GM23338 (cell line): ENCODE data around the gene TMEM59L. TPM values are rescaled to one million over a fixed set of nuclear protein-coding genes. Genes with fewer than 3 reads are reported as not detected.

Experiments
- ATAC-seq: fragments of 200-7000 bp; cut with Tn5 transposase; 3 replicates; pipeline ENCODE4 v1.9.1; 2020
- DNase-seq: peaks from one replicate; pipeline ENCODE4 v3.0.0-alpha.2; 2015; ENCODE audit warnings: low spot score
- H2AFZ ChIP-seq: fragments of 200-600 bp; sonication (generic); 2 replicates; pipeline ENCODE4 v1.8.0; 2016; ENCODE audit warnings: antibody characterized with exemption, mild to moderate bottlenecking, moderate library complexity
- H3F3A ChIP-seq: fragments of 200-600 bp; sonication (generic); replicated peaks from 2 replicates; pipeline ENCODE4 v1.8.0; 2017; ENCODE audit warnings: antibody characterized with exemption, mixed run types, low read depth
- H3K27ac ChIP-seq: fragments of 200-600 bp; sonication (generic); 2 replicates; pipeline ENCODE4 v1.6.1; 2016; ENCODE audit warnings: low read depth
- H3K27me3 ChIP-seq: fragments of 200-600 bp; sonication (generic); 2 replicates; pipeline ENCODE4 v1.8.0; 2016; ENCODE audit warnings: mild to moderate bottlenecking, mixed run types, moderate library complexity; ENCODE audit not compliant: insufficient read depth
- H3K36me3 ChIP-seq: fragments of 200-600 bp; sonication (generic); 2 replicates; pipeline ENCODE4 v1.8.0; 2016; ENCODE audit warnings: mild to moderate bottlenecking; ENCODE audit not compliant: insufficient read depth
- H3K4me1 ChIP-seq: fragments of 200-600 bp; sonication (generic); 2 replicates; pipeline ENCODE4 v1.8.0; 2016; ENCODE audit warnings: mild to moderate bottlenecking, moderate library complexity; ENCODE audit not compliant: insufficient read depth
- H3K4me2 ChIP-seq: fragments of 200-600 bp; sonication (generic); 2 replicates; pipeline ENCODE4 v1.7.1; 2017; ENCODE audit warnings: mixed run types
- H3K4me3 ChIP-seq: fragments of 200-600 bp; sonication (generic); 2 replicates; pipeline ENCODE4 v1.6.1; 2016; ENCODE audit warnings: mixed run types
- H3K79me2 ChIP-seq: fragments of 200-600 bp; sonication (generic); replicated peaks from 2 replicates; pipeline ENCODE4 v1.8.0; 2017; ENCODE audit warnings: mild to moderate bottlenecking; ENCODE audit not compliant: insufficient read depth
- H3K9me2 ChIP-seq: fragments of 200-600 bp; sonication (generic); 2 replicates; pipeline ENCODE4 v1.8.0; 2017; ENCODE audit not compliant: insufficient read depth
- H4K20me1 ChIP-seq: fragments of 200-600 bp; sonication (generic); replicated peaks from 2 replicates; pipeline ENCODE4 v1.8.0; 2017; ENCODE audit warnings: mild to moderate bottlenecking; ENCODE audit not compliant: insufficient read depth
- H3K27ac Mint-ChIP-seq: 2 replicates; pipeline ENCODE4 v1.8.0; 2020; ENCODE audit warnings: inconsistent platforms, mild to moderate bottlenecking, moderate library complexity, mixed read lengths
- H3K27me3 Mint-ChIP-seq: 3 replicates; pipeline ENCODE4 v1.8.0; 2022; ENCODE audit warnings: low read depth, mild to moderate bottlenecking, moderate library complexity, mixed read lengths, inconsistent platforms; ENCODE audit not compliant: insufficient read depth, poor library complexity
- H3K36me3 Mint-ChIP-seq: 3 replicates; pipeline ENCODE4 v1.8.0; 2021; ENCODE audit warnings: low read depth, mild to moderate bottlenecking, inconsistent platforms, moderate library complexity, mixed read lengths
- H3K4me1 Mint-ChIP-seq: 3 replicates; pipeline ENCODE4 v1.8.0; 2020; ENCODE audit warnings: mild to moderate bottlenecking, inconsistent platforms, mixed read lengths
- H3K4me3 Mint-ChIP-seq: 3 replicates; pipeline ENCODE4 v1.8.0; 2021; ENCODE audit warnings: moderate library complexity, mild to moderate bottlenecking, inconsistent platforms, mixed read lengths
- H3K9me3 Mint-ChIP-seq: 3 replicates; pipeline ENCODE4 v1.8.0; 2020; ENCODE audit warnings: moderate library complexity, mild to moderate bottlenecking, inconsistent platforms, mixed read lengths
- CREB1 ChIP-seq: fragments of 250-450 bp; sonication (Bioruptor Pico); IDR thresholded peaks from 2 replicates; pipeline ENCODE4 v1.5.0; 2020; ENCODE audit warnings: low read depth, mild to moderate bottlenecking, moderate library complexity
- ETS1 ChIP-seq: IDR thresholded peaks from 2 replicates; pipeline ENCODE4 v1.6.1; 2016; ENCODE audit warnings: antibody characterized with exemption
- EZH2 ChIP-seq: fragments of 200-600 bp; sonication (generic); IDR thresholded peaks from one replicate; pipeline ENCODE4 v1.8.0; 2017; ENCODE audit warnings: antibody characterized with exemption, mild to moderate bottlenecking, low read depth; ENCODE audit not compliant: unreplicated experiment
- EZH2phosphoT487 ChIP-seq: fragments of 200-600 bp; sonication (generic); IDR thresholded peaks from one replicate; pipeline ENCODE4 v1.8.1; 2018; ENCODE audit warnings: antibody characterized with exemption; ENCODE audit not compliant: unreplicated experiment
- JUNB ChIP-seq: IDR thresholded peaks from one replicate; pipeline ENCODE4 v1.6.1; 2016; ENCODE audit warnings: antibody characterized with exemption; ENCODE audit not compliant: unreplicated experiment
- NANOG ChIP-seq: IDR thresholded peaks from 2 replicates; pipeline ENCODE4 v1.6.1; 2016; ENCODE audit warnings: antibody characterized with exemption, borderline replicate concordance
- POLR2AphosphoS5 ChIP-seq: IDR thresholded peaks from 2 replicates; pipeline ENCODE4 v1.6.1; 2016; ENCODE audit warnings: antibody characterized with exemption, low read depth
- REST ChIP-seq: IDR thresholded peaks from one replicate; pipeline ENCODE4 v1.6.1; 2018; ENCODE audit warnings: antibody characterized with exemption; ENCODE audit not compliant: unreplicated experiment
- STAT1 ChIP-seq: IDR thresholded peaks from one replicate; pipeline ENCODE4 v1.6.1; 2016; ENCODE audit warnings: antibody characterized with exemption; ENCODE audit not compliant: unreplicated experiment
- ZNF114 ChIP-seq: fragments of 250-450 bp; sonication (Bioruptor Pico); IDR thresholded peaks from 2 replicates; pipeline ENCODE4 v1.5.0; 2020; ENCODE audit warnings: mild to moderate bottlenecking, moderate library complexity
- ZNF331 ChIP-seq: fragments of 250-450 bp; sonication (Bioruptor Pico); IDR thresholded peaks from 2 replicates; pipeline ENCODE4 v1.5.0; 2020; ENCODE audit warnings: low read depth, mild to moderate bottlenecking, moderate library complexity
- ZNF462 ChIP-seq: fragments of 250-450 bp; sonication (Bioruptor Pico); IDR thresholded peaks from 2 replicates; pipeline ENCODE4 v1.5.0; 2020; ENCODE audit warnings: mild to moderate bottlenecking, moderate library complexity
- polyA plus RNA-seq: library from polyadenylated mRNA; unstranded; fragments of >200 nt; fragmentation: Nextera tagmentation; extraction: Ambion mirVana; gene quantifications from 2 replicates; pipeline ENCODE4 v1.2.1, GENCODE V29; 2016
- total RNA-seq: library from RNA; depleted of rRNA; stranded (reverse); fragments of >200 nt; shearing (Covaris generic); gene quantifications from 2 replicates; pipeline ENCODE4 v1.2.3, GENCODE V29; 2014
- TF ChIP-seq, protein P1 (sequence below), 2 experiments: fragments of 200-600 bp in 1 of 2; sonication (generic) in 1 of 2; conservative IDR thresholded peaks; 2 replicates each; pipeline versions ENCODE4 v1.5.1 to v1.6.1; 2016 to 2017; ENCODE audit warnings: antibody characterized with exemption in 2 of 2, low read depth in 2 of 2, mild to moderate bottlenecking in 2 of 2, moderate library complexity in 1 of 2

Gene TMEM59L
- total and polyA plus RNA-seq, 2 experiments from 2014 or later: 9.8 to 15.7 TPM

GRCh38 chr19:18633321-18633720 lies 20.7 kb downstream of the TMEM59L start:
- no peak for TF ChIP-seq NANOG
- no peak for TF ChIP-seq ZNF331
- TF ChIP-seq, protein P1, sequence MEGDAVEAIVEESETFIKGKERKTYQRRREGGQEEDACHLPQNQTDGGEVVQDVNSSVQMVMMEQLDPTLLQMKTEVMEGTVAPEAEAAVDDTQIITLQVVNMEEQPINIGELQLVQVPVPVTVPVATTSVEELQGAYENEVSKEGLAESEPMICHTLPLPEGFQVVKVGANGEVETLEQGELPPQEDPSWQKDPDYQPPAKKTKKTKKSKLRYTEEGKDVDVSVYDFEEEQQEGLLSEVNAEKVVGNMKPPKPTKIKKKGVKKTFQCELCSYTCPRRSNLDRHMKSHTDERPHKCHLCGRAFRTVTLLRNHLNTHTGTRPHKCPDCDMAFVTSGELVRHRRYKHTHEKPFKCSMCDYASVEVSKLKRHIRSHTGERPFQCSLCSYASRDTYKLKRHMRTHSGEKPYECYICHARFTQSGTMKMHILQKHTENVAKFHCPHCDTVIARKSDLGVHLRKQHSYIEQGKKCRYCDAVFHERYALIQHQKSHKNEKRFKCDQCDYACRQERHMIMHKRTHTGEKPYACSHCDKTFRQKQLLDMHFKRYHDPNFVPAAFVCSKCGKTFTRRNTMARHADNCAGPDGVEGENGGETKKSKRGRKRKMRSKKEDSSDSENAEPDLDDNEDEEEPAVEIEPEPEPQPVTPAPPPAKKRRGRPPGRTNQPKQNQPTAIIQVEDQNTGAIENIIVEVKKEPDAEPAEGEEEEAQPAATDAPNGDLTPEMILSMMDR (conservative IDR thresholded peaks at IDR 0.05; ENCODE audit: low read depth in 2 of 2): no peak
- no peak for TF ChIP-seq REST
- no peak for TF ChIP-seq EZH2phosphoT487
- no peak for TF ChIP-seq CREB1 (CRISPR knock-in tag)
- TF ChIP-seq ZNF114 (CRISPR knock-in tag): no peak
- TF ChIP-seq STAT1: no peak
- TF ChIP-seq ZNF462: no peak
- TF ChIP-seq ETS1: no peak
- no peak for TF ChIP-seq JUNB
- TF ChIP-seq EZH2: no peak
- TF ChIP-seq POLR2AphosphoS5: no peak
- Mint-ChIP-seq H3K27me3 (peaks cover 12% of the 10 kb centered on the region), H3K36me3 (no peaks in the 10 kb centered on the region), H3K9me3 (no peaks in the 10 kb centered on the region), H3K27ac (no peak overlapping the region), H3K4me3 (no peak overlapping the region; the same call in 2 of the 3 replicates), H3K4me1 (peaks cover 10% of the 10 kb centered on the region)
- no peaks in the 10 kb centered on the region; the same call in 1 of the 2 replicates for H4K20me1 ChIP-seq
- peaks cover 3% of the 10 kb centered on the region; the same call in 1 of the 2 replicates for H3K79me2 ChIP-seq
- ATAC-seq (no peak), DNase-seq (no peak)
- H3K27ac ChIP-seq: no peak overlapping the region
- H3F3A ChIP-seq: no peaks in the 10 kb centered on the region
- H3K4me1 ChIP-seq: peaks cover 16% of the 10 kb centered on the region
- no peak overlapping the region for H2AFZ ChIP-seq
- H3K9me2 ChIP-seq: no peaks in the 10 kb centered on the region
- no peak overlapping the region for H3K4me3 ChIP-seq
- no peak overlapping the region for H3K4me2 ChIP-seq
- H3K36me3 ChIP-seq: no peaks in the 10 kb centered on the region
- H3K27me3 ChIP-seq: peaks cover 14% of the 10 kb centered on the region
